ENCODE measurements around the gene VSIR.

Gene VSIR

GRCh38 chr10:71773221-71773971 lies at the start of gene VSIR:
TSS of gene VSIR (minus strand) at chr10:71773520. CDS start at chr10:71773439, 81 bp downstream.
- peak; percentile 52 for DNase-seq

- no peak for DNase-seq
These were observed 48.8 kb upstream of the VSIR start for GRCh38 chr10:71821909-71822763.

GRCh38 chr10:71820966-71821365 lies 47.6 kb upstream of the VSIR start:
- no peak for DNase-seq

GRCh38 chr10:71819985-71820384 lies 46.7 kb upstream of the VSIR start:
- DNase-seq: no peak

- no peak for DNase-seq
These were observed 46.1 kb upstream of the VSIR start for GRCh38 chr10:71819441-71819861.

GRCh38 chr10:71818674-71819260 lies 45.4 kb upstream of the VSIR start:
- no peak for DNase-seq

GRCh38 chr10:71817831-71818655 lies 44.7 kb upstream of the VSIR start:
- no peak for DNase-seq

GRCh38 chr10:71816936-71817618 lies 43.8 kb upstream of the VSIR start:
- no peak for DNase-seq

GRCh38 chr10:71816421-71816851 lies 43.1 kb upstream of the VSIR start:
- no peak for DNase-seq

GRCh38 chr10:71815515-71816130 lies 42.3 kb upstream of the VSIR start:
- no peak for DNase-seq

GRCh38 chr10:71814922-71815411 lies 41.6 kb upstream of the VSIR start:
- DNase-seq: no peak

GRCh38 chr10:71812913-71813590 lies 39.7 kb upstream of the VSIR start:
- no peak for DNase-seq

GRCh38 chr10:71812016-71812912 lies 38.9 kb upstream of the VSIR start:
- peak; percentile 34 for DNase-seq

- DNase-seq: no peak
These were observed 38.0 kb upstream of the VSIR start for GRCh38 chr10:71811351-71811750.

- DNase-seq: no peak
These were observed 36.9 kb upstream of the VSIR start for GRCh38 chr10:71810048-71810750.

- no peak for DNase-seq
These were observed 36.3 kb upstream of the VSIR start for GRCh38 chr10:71809628-71810027.

- DNase-seq: no peak
These were observed 34.5 kb upstream of the VSIR start for GRCh38 chr10:71807557-71808510.
